HCT116 (cell line): ENCODE data around the gene FGD3.

ENCODE experiments used
- CTCF ChIP-seq, 3 experiments: fragments of 200-600 bp in 1 of 3; sonication (generic) in 1 of 3; IDR thresholded peaks in 2 of 3; conservative IDR thresholded peaks in 1 of 3; 2 replicates each; pipeline ENCODE4 v1.5.1; 2012 to 2017; ENCODE audit warnings: low read depth in 2 of 3, low read length in 2 of 3, antibody characterized with exemption in 1 of 3, borderline replicate concordance in 1 of 3, control low read depth in 1 of 3, mild to moderate bottlenecking in 1 of 3, mixed read lengths in 1 of 3, mixed run types in 1 of 3, moderate library complexity in 1 of 3; ENCODE audit not compliant: insufficient read depth in 1 of 3
- FOSL1 ChIP-seq: IDR thresholded peaks from 2 replicates; pipeline ENCODE4 v1.6.1; 2012; ENCODE audit warnings: low read depth
- MAX ChIP-seq: IDR thresholded peaks from 2 replicates; pipeline ENCODE4 v1.6.1; 2012
- RAD21 ChIP-seq: IDR thresholded peaks from 2 replicates; pipeline ENCODE4 v1.6.1; 2012; ENCODE audit warnings: low read depth, mild to moderate bottlenecking
- ZNF274 ChIP-seq: fragments of 200-500 bp; sonication (Bioruptor generic); IDR thresholded peaks from 2 replicates; pipeline ENCODE4 v1.6.1; 2014; ENCODE audit warnings: mild to moderate bottlenecking, low read depth, low read length, inconsistent platforms

- TF ChIP-seq CTCF (IDR thresholded peaks at IDR 0.05 in 2 of 3, conservative IDR thresholded peaks at IDR 0.05 in 1 of 3; ENCODE audit: borderline replicate concordance in 1 of 3, insufficient read depth in 1 of 3, low read depth in 2 of 3, low read length in 2 of 3) = no peak
- no peak for TF ChIP-seq MAX
- TF ChIP-seq RAD21 = no peak
- no peak for TF ChIP-seq ZNF274
- TF ChIP-seq FOSL1 = no peak
Observed at GRCh38 chr9:93024646-93024910, 77.3 kb downstream of the FGD3 start.
